Keratinocyte (primary cell): ENCODE data around the gene SMIM28.

Experiments used
- EZH2 ChIP-seq: IDR thresholded peaks from one replicate; pipeline ENCODE4 v1.6.1; 2012; ENCODE audit warnings: inconsistent platforms, mild to moderate bottlenecking, low read length, moderate library complexity
- TF ChIP-seq, protein P1 (sequence below), 3 experiments: IDR thresholded peaks in 1 of 3; conservative IDR thresholded peaks in 1 of 3; optimal IDR thresholded peaks in 1 of 3; 2 replicates in 2 of 3; 3 replicates in 1 of 3; pipeline versions ENCODE3 to v1.5.1; 2011; ENCODE audit warnings: low read length in 3 of 3, mild to moderate bottlenecking in 3 of 3, moderate library complexity in 2 of 3, control low read depth in 1 of 3, inconsistent platforms in 1 of 3; ENCODE audit not compliant: insufficient read depth in 2 of 3; ENCODE audit errors: extremely low read depth in 1 of 3

- TF ChIP-seq, protein P1, sequence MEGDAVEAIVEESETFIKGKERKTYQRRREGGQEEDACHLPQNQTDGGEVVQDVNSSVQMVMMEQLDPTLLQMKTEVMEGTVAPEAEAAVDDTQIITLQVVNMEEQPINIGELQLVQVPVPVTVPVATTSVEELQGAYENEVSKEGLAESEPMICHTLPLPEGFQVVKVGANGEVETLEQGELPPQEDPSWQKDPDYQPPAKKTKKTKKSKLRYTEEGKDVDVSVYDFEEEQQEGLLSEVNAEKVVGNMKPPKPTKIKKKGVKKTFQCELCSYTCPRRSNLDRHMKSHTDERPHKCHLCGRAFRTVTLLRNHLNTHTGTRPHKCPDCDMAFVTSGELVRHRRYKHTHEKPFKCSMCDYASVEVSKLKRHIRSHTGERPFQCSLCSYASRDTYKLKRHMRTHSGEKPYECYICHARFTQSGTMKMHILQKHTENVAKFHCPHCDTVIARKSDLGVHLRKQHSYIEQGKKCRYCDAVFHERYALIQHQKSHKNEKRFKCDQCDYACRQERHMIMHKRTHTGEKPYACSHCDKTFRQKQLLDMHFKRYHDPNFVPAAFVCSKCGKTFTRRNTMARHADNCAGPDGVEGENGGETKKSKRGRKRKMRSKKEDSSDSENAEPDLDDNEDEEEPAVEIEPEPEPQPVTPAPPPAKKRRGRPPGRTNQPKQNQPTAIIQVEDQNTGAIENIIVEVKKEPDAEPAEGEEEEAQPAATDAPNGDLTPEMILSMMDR (optimal IDR thresholded peaks at IDR 0.05 in 1 of 3, IDR thresholded peaks at IDR 0.05 in 1 of 3, conservative IDR thresholded peaks at IDR 0.05 in 1 of 3; ENCODE audit: extremely low read depth in 1 of 3, insufficient read depth in 2 of 3, low read length in 3 of 3) = no peak
- TF ChIP-seq EZH2 = no peak
Measured at GRCh38 chr6:138374230-138374629, 3.5 kb upstream of the SMIM28 start.
